ENCODE results near the gene CD79A. TPM values are rescaled to one million over a fixed set of nuclear protein-coding genes. Genes with fewer than 3 reads are reported as not detected.

Gene CD79A
- total RNA-seq, 1 experiment from 2014 or later = 0.82 TPM

Small RNA genes within 50 kb of the gene (microRNA-seq; reads per million reads assigned to microRNA genes)
- gene MIR6797 = 0.56 reads per million

Other genes with a start within 250 kb of the CD79A start
- gene CEACAM7, start 189.0 kb upstream of the CD79A start, total RNA-seq (2022) = 0.44 TPM in 1 of 2 replicates, not detected in the other
- gene CEACAM5, start 168.7 kb upstream of the CD79A start, total RNA-seq (2022) = 1.3 and 3.9 TPM in 2 replicates
- 10.7 and 16.2 TPM in 2 replicates for gene CEACAM6, start 121.7 kb upstream of the CD79A start, total RNA-seq (2022)
- not detected in 2 replicates for gene CEACAM3, start 80.7 kb upstream of the CD79A start, total RNA-seq (2022)
- not detected in 2 replicates for gene LYPD4, start 32.6 kb upstream of the CD79A start, total RNA-seq (2022)
- gene DMRTC2, start 32.2 kb upstream of the CD79A start, total RNA-seq (2022) = not detected in 2 replicates
- 3,297 and 3,418 TPM in 2 replicates for gene RPS19, start 17.0 kb upstream of the CD79A start, total RNA-seq (2022)
- 60.2 and 63.5 TPM in 2 replicates for gene ARHGEF1, start 5.9 kb downstream of the CD79A start, total RNA-seq (2022)
- gene ERFL, start 51.2 kb downstream of the CD79A start, total RNA-seq (2022) = 0.23 and 0.49 TPM in 2 replicates
- gene RABAC1, start 82.0 kb downstream of the CD79A start, total RNA-seq (2022) = 64.4 and 70.7 TPM in 2 replicates
- 0.54 and 0.84 TPM in 2 replicates for gene ATP1A3, start 117.0 kb downstream of the CD79A start, total RNA-seq (2022)
- 0.30 and 0.48 TPM in 2 replicates for gene GRIK5, start 192.9 kb downstream of the CD79A start, total RNA-seq (2022)
- 22.4 and 22.7 TPM in 2 replicates for gene ZNF574, start 198.9 kb downstream of the CD79A start, total RNA-seq (2022)